ENCODE measurements around the gene RARB. TPM values are rescaled to one million over a fixed set of nuclear protein-coding genes. Genes with fewer than 3 reads are reported as not detected.

The RARB gene
- total and polyA plus RNA-seq, 2 experiments from 2014 or later, result 0.14 to 0.42 TPM

DNA sequence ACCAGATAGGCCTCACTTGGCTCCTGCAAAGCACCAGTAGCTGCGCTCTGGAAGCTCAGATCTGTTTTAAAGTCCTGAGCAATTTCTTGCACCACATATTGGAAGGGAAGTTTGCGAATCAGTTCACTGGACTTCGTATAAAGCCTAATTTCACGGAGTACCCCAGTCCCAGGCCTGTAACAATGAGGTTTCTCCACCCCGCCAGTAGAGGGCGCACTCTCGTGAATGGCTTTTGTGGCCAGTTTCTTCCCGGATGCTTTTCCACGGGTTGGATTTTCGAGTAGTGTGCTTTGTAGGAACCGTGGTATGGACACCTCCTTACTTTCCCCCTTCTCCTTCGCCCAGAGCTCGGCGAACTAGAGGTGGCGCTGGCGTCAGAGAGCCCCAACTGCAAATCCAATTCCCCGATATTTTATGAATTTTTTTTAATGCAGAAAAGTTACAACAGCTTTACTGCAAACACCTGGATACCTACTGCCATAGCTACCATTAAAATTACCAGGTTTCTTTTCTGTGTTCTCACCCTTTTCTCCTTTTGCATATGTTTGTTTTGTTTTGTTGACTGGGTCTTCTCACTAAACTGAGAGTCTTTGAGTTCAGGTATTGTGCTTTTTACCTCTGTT is 13.3 kb downstream of the RARB start:
- no peaks in the 10 kb centered on the region for H3K9me2 ChIP-seq (ENCODE audit: insufficient read depth)

DNA sequence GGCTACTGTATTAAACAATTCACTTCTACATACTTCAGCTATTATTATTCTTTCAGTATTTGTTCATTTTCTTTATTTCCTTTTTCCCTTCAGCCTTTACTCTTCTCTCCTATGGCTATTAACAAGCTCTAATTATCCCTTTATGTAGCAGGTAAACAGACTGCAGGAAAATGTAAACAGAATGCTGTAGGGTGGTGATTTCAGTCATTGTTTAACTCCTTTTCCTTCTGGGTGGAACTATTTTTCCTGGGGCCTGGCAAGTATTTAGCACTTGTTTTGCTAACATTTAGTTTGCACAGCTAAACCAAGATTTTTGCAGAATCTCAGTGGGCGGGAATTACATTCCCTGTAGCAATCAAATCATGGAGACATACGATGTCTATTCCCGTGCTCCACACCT is 14.4 kb downstream of the RARB start:
- no peak for DNase-seq (ENCODE audit: low spot score)
- no peak overlapping the region for H2AFZ ChIP-seq
- no peaks in the 10 kb centered on the region for H3K9me2 ChIP-seq (ENCODE audit: insufficient read depth)
- no peak overlapping the region for H3K4me2 ChIP-seq
- H3K79me2 ChIP-seq (replicated peaks; ENCODE audit: insufficient read depth), result no peaks in the 10 kb centered on the region
- H4K20me1 ChIP-seq (replicated peaks; ENCODE audit: insufficient read depth), result no peaks in the 10 kb centered on the region
- H3K27me3 ChIP-seq (ENCODE audit: insufficient read depth), result no peaks in the 10 kb centered on the region
- Mint-ChIP-seq H3K27me3 (ENCODE audit: insufficient read depth, low read depth, poor library complexity) (peaks cover 7% of the 10 kb centered on the region), H3K4me1 (peaks cover 10% of the 10 kb centered on the region; the same call in 2 of the 3 replicates), H3K4me3 (no peak overlapping the region), H3K36me3 (ENCODE audit: low read depth) (no peaks in the 10 kb centered on the region), H3K9me3 (no peaks in the 10 kb centered on the region; the same call in 2 of the 3 replicates), H3K27ac (no peak overlapping the region)
- H3K27ac ChIP-seq (ENCODE audit: low read depth), result no peak overlapping the region
- ATAC-seq, result no peak
- H3K36me3 ChIP-seq (ENCODE audit: insufficient read depth), result no peaks in the 10 kb centered on the region
- no peak overlapping the region for H3K4me3 ChIP-seq
- H3K4me1 ChIP-seq (ENCODE audit: insufficient read depth), result peaks cover 3% of the 10 kb centered on the region; the same call in 1 of the 2 replicates
- TF ChIP-seq POLR2AphosphoS5 (IDR thresholded peaks at IDR 0.05; ENCODE audit: low read depth) (no peak), JUNB (IDR thresholded peaks at IDR 0.05; ENCODE audit: unreplicated experiment) (no peak), ZNF331 (CRISPR knock-in tag; IDR thresholded peaks at IDR 0.05; ENCODE audit: low read depth) (no peak), NANOG (IDR thresholded peaks at IDR 0.05; ENCODE audit: borderline replicate concordance) (no peak)
- TF ChIP-seq, protein P1, sequence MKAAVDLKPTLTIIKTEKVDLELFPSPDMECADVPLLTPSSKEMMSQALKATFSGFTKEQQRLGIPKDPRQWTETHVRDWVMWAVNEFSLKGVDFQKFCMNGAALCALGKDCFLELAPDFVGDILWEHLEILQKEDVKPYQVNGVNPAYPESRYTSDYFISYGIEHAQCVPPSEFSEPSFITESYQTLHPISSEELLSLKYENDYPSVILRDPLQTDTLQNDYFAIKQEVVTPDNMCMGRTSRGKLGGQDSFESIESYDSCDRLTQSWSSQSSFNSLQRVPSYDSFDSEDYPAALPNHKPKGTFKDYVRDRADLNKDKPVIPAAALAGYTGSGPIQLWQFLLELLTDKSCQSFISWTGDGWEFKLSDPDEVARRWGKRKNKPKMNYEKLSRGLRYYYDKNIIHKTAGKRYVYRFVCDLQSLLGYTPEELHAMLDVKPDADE (IDR thresholded peaks at IDR 0.05), result no peak
- H3F3A ChIP-seq (replicated peaks; ENCODE audit: low read depth), result no peaks in the 10 kb centered on the region

More for the DNA sequence above, 13.3 kb downstream of the RARB start:
- Histone ChIP-seq H4K20me1 (replicated peaks; ENCODE audit: insufficient read depth) (no peaks in the 10 kb centered on the region), H3K79me2 (replicated peaks; ENCODE audit: insufficient read depth) (no peaks in the 10 kb centered on the region), H3K36me3 (ENCODE audit: insufficient read depth) (no peaks in the 10 kb centered on the region), H3K4me2 (no peak overlapping the region), H3K27ac (ENCODE audit: low read depth) (no peak overlapping the region), H3K27me3 (ENCODE audit: insufficient read depth) (no peaks in the 10 kb centered on the region), H3K4me1 (ENCODE audit: insufficient read depth) (peaks cover 3% of the 10 kb centered on the region; the same call in 1 of the 2 replicates), H3K4me3 (no peak overlapping the region), H2AFZ (no peak overlapping the region), H3F3A (replicated peaks; ENCODE audit: low read depth) (no peaks in the 10 kb centered on the region)
- no peak overlapping the region for H3K27ac Mint-ChIP-seq
- DNase-seq (ENCODE audit: low spot score), result peak; percentile 65
- no peak overlapping the region for H3K4me3 Mint-ChIP-seq
- peaks cover 10% of the 10 kb centered on the region; the same call in 2 of the 3 replicates for H3K4me1 Mint-ChIP-seq
- TF ChIP-seq EZH2 (IDR thresholded peaks at IDR 0.05; ENCODE audit: low read depth, unreplicated experiment), result no peak
- no peak for TF ChIP-seq POLR2AphosphoS5 (IDR thresholded peaks at IDR 0.05; ENCODE audit: low read depth)
- TF ChIP-seq ZNF114 (CRISPR knock-in tag; IDR thresholded peaks at IDR 0.05), result 0 out of 2 replicates have a peak, but pooled peaks have one; percentile 40
- TF ChIP-seq CREB1 (CRISPR knock-in tag; IDR thresholded peaks at IDR 0.05; ENCODE audit: low read depth), result 0 out of 2 replicates have a peak, but pooled peaks have one; percentile 18
- TF ChIP-seq, protein P2, sequence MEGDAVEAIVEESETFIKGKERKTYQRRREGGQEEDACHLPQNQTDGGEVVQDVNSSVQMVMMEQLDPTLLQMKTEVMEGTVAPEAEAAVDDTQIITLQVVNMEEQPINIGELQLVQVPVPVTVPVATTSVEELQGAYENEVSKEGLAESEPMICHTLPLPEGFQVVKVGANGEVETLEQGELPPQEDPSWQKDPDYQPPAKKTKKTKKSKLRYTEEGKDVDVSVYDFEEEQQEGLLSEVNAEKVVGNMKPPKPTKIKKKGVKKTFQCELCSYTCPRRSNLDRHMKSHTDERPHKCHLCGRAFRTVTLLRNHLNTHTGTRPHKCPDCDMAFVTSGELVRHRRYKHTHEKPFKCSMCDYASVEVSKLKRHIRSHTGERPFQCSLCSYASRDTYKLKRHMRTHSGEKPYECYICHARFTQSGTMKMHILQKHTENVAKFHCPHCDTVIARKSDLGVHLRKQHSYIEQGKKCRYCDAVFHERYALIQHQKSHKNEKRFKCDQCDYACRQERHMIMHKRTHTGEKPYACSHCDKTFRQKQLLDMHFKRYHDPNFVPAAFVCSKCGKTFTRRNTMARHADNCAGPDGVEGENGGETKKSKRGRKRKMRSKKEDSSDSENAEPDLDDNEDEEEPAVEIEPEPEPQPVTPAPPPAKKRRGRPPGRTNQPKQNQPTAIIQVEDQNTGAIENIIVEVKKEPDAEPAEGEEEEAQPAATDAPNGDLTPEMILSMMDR (conservative IDR thresholded peaks at IDR 0.05; ENCODE audit: low read depth in 2 of 2), result peak; percentile 85 to 96
- no peak; the same call in 2 of the 3 replicates for ATAC-seq
- no peaks in the 10 kb centered on the region for H3K36me3 Mint-ChIP-seq (ENCODE audit: low read depth)
- H3K27me3 Mint-ChIP-seq (ENCODE audit: insufficient read depth, low read depth, poor library complexity), result peaks cover 7% of the 10 kb centered on the region
- no peaks in the 10 kb centered on the region; the same call in 2 of the 3 replicates for H3K9me3 Mint-ChIP-seq

Data from GM23338 (cell line).